Smooth muscle cell of the brain vasculature (primary cell): ENCODE measurements around the gene ZBED2.

Experiments
- DNase-seq: peaks from one replicate; pipeline ENCODE4 v3.0.0-alpha.2; 2012; ENCODE audit warnings: low read depth, low spot score

Gene ZBED2

GRCh38 chr3:111604119-111604518 lies 9.0 kb upstream of the ZBED2 start:
- DNase-seq: no peak

- no peak for DNase-seq
These were observed 8.5 kb upstream of the ZBED2 start for GRCh38 chr3:111603679-111604078.

GRCh38 chr3:111601810-111602209 lies 6.7 kb upstream of the ZBED2 start:
- DNase-seq: no peak

DNA sequence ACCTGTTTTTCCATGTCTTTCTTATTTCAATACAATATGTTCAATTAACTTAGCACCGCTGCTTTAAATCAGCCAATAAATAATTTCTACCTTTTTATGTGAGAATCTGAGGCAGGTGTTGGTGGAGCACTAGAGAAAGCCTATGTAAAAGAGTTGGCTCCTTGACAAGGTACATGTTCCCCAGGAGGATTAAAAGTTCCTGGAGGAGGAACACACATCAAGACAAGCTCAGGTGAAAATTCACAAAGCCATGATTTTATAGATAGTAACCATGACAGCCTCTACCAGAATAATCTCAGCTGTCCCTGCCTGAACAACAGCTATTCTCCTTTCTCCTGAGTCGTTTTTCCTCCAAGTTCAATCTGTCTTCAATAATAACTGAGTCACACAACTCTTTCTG lies 3.4 kb upstream of the ZBED2 start:
- DNase-seq: no peak

- DNase-seq: no peak
These were observed 3.0 kb upstream of the ZBED2 start for GRCh38 chr3:111598139-111598538.

DNA sequence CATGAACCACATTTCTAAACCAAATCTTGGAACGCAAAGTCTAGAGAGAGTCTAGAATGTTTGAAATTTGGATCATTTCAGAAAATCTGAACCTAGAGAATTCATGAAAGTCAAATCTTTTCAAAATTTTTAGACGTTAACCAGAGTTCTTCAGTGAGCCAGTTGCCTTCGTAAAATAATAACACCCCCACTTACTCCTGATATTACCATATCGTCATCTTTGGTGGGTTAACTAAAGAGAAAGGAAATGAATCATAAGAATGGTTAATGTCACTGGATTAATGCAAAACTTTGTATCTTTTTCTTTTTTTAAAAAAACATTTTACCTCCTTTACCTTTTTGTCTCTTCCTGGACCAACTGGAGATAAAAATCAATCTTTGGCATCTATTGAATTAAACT lies 1.2 kb upstream of the ZBED2 start:
- no peak for DNase-seq

DNA sequence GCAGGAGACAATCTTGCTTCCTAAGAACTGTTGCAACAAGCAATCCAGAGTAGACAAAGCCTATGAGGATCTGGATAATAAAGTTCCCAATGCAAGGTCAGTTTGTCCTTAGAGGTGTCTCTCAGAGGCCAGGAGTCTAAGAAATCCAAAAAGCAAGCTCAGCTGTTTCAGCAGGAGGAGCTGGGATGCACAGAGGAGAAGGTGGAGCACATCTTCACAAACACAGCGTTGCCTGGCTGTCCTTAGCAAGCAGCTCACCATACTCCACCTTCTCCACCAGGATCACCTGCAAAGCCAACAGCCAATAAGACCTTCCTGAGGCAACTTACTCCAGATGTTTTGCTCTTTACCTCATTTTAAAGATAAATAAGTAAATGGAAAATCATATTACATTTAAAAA lies 365 bp downstream of the ZBED2 start:
- no peak for DNase-seq

GRCh38 chr3:111594205-111594604 lies 941 bp downstream of the ZBED2 start:
- DNase-seq: no peak

DNA sequence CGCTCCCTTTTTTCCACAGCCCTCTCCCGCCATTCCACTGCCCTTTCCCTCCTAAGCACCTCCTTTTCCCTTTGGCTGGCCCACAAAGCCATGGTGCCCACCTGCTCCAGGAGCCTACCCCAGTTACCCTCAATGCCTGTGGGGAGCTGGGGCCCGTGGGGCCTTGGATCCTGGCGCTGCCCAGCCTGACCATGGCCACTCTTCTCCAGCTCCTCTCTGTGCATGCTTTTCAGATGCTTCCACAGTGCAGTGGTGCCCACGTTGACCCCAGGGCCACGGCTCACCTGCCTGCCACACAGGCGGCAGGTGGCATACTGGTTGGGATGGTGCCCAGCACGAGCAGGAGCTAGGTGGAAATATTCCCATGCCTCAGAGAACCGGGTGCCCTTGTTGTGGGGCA lies 1.5 kb downstream of the ZBED2 start:
- DNase-seq: no peak

DNA sequence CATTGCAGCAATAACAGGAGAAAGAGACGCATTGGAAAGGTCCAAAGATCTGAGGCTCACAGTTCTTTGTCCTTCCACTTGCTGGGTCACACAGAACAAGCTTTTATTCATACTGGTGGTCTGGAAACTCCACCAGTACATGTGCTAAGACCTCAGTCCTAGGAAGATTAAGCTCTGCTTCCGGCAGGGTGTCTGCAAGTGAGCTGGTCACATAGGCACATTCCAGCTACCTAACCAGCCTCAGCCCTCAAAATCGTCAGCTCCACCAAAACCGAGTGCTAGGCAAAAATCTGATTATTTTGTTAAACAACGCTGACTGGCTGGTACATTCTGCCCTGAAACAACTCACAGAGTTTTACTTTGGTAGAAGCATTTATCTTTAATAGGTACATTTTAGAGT lies 2.2 kb downstream of the ZBED2 start:
- DNase-seq: no peak

GRCh38 chr3:111592143-111592542 lies 3.0 kb downstream of the ZBED2 start:
- DNase-seq: no peak

DNA sequence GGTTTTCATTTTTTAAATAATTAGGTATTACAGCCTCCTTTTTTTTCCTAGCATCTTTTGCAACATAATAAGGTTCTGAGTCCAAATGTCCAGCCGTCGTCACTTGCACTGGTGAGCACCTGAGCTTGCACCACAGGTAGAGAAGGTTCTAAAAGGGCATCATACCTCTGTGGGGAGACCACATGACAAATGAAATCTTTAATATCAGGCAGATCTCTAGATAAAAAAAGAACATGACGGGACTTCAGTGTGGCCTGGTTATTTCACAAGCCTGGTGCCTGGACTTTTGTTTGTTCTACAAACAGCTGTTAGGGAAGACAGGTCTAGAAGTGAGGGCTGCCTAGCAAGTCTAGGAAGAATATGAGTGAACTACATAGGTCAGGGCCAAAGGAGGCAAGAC lies 3.6 kb downstream of the ZBED2 start:
- no peak for DNase-seq

- DNase-seq: no peak
These were observed 5.0 kb downstream of the ZBED2 start for GRCh38 chr3:111590143-111590491.

DNA sequence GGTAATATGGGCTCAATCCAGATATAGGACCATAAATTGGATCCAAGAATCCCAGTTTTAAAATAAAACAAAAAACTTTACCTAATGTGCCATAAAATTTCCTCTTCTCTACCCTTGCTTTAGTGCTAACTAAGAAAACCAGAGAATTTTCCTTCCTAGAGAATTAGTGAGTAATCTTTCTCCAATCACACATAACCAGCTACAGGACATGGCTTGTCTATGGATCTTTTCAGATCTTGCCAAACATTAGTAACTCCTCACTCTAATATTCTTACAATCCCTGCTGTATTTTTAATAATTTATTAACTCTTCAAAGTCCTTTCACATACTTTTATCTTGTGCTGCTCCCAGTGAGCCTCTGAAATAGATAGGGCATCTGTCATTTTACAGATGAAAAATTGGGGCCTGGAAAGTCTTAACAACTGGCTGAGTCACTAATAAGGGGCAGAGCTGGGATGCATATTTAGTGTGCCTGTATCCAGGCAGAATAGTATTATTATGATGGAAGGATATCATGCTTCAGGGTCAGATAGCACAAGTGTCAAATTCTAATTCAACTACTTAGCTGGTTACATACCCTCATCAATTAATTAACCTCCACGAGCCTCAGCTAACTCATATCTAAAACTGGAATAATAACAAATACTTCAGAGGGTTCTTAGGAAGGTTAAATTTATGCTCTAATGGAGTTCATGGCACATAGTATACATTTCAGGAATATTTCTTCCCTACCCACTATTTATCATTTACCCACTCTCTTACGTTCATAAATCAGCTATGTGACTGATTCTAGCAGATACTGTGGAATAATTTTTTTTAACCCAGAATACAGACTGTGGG lies 5.6 kb downstream of the ZBED2 start:
- DNase-seq: no peak

- no peak for DNase-seq
These were observed 6.6 kb downstream of the ZBED2 start for GRCh38 chr3:111588527-111588926.

- no peak for DNase-seq
These were observed 9.9 kb downstream of the ZBED2 start for GRCh38 chr3:111585217-111585616.

- DNase-seq: no peak
These were observed 10.4 kb downstream of the ZBED2 start for GRCh38 chr3:111584744-111585143.

DNA sequence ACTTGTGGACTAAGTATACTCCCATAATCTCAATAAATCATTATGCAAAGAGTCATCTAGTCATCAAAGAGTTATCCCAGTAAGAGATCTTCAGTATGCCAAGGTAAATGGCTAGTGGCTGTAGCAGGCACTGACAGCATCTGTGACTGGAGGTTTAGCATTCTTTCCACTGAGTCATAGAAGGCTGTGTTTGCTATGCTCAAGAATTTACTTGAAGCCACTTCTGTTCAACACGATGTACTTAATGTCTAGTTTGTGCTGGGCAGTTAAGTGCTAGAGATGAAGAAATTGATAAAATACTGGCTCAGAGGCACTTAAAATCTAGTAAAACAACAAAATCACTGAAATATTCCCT lies 13.0 kb downstream of the ZBED2 start:
- DNase-seq: no peak

- DNase-seq: no peak
These were observed 13.6 kb downstream of the ZBED2 start for GRCh38 chr3:111581403-111582119.

- no peak for DNase-seq
These were observed 15.7 kb downstream of the ZBED2 start for GRCh38 chr3:111579495-111579894.

DNA sequence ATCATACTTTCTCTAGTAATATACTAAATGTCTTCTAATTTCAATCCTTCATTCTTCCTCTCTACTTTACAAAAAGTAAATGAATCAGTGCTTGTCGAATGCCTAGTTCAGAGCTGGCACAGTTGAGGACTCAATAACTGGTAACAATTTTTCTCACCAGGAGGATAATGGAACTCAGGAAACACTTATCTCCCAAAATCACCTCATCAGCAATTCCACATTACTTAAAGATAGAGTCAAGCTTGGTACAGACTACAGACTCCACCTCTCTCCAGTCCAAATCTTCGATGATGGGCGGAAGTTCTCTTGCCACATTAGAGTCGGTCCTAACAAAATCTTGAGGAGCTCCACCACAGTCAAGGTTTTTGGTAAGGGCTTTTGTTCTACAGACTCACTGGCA lies 16.3 kb downstream of the ZBED2 start:
- no peak for DNase-seq

DNA sequence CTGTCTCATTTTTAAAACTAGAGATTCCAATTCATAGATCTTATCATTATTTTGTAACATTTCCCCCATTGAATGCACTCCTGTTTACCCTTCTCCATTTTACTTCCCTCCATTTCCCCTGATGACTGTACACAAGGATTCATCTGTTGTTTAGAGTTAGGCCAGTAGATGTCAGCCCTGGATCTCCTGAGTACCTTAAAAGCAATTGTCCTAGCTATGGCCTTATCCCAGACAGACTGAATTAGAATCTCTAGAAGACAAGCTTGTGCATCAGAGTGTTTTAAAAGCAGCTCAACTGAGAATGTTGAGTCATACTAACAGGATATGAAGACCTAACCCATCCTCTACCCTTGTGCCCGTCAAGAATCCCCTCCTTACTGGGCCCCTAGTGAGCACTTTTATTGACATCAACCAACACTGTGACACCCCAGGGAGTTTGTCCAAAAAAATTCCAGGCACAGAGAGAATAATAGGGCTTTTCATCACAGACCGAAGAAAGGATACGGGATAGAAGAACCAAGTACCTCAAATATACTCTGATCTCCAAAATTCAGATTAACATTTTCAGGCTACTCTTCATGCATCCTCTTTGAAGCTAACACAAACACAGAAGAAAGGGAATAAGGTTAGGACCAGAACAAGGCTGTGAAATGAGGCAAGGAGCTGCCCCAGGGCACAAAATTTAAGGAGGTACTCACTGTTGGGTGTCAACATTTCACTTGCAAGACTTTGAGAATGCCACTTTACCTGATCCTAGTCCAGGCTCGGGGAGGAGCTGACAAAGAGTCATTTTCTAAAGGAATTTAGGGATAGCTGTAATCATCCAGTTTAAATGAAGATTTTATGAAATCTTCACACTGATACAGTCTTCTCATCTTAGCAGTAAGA lies 17.1 kb downstream of the ZBED2 start:
- peak; percentile 65 for DNase-seq
